T-helper 2 cell treated with Interferon-gamma antibody and Interleukin-4, amounts not matched to agents 100 ng/mL and 5 ng/mL, for 36 hours (primary cell): ENCODE measurements around the gene TUBGCP3. TPM values are rescaled to one million over a fixed set of nuclear protein-coding genes. Genes with fewer than 3 reads are reported as not detected.
"Not testable (repeated sequence)": the region's sequence is repeated elsewhere in the genome, so short reads cannot be mapped to it uniquely, and the experiment has no call there.

Source experiments
- intact Hi-C: fragments of 100-400 bp; cut with micrococcal nuclease; formaldehyde crosslinking; loops from one replicate; pipeline ENCODE4 v1.15.1; 2023
- total RNA-seq: library from RNA; stranded (reverse); gene quantifications from 2 replicates; pipeline ENCODE4 v1.2.3, GENCODE V29; 2022

TUBGCP3 gene
- total RNA-seq, 1 donor from 2014 or later: 68.4 TPM

DNA sequence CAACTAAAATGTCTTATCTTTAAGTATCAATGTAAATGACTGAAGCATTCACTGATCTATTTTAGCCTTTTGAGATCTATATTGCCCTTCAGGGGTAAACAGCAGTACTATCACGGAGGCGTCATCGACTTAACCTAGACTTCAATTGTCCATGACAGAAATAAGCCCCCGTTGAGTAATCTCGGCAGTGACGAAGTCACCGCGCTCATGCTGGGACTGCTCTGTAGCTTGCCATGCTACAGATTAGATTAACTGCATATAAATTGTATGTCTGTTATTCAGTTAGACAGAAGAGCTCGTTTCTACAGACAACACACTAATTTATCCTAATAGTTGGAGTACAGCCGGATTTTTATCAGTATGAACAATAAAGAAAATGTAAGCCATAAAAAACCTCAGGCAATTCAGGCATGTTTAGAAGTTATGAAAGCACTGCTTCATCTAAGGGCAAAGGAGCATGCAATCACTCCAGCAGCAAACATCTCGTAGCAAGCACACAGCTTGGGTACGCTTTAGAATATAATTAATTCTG is 56.6 kb downstream of the TUBGCP3 start:
- intact Hi-C loops: no loop called here

DNA sequence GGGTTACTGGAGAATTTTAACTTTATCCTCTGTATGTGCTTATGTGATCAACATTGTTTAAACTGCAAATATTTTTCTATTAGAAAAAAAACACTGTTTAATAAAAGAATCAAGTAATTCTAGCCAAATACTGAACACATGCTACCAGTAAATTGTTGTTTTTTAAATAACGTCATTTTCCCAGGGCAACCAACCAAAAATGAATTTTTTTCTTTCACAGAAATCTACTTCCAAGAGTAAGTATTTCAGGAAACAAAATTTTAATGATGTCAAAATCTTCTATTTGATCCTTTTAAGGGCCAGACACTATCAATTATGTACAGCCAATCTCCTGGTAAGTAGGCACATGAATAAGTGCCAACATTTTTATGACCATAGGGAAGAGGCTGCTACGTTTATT is 57.1 kb downstream of the TUBGCP3 start:
- intact Hi-C loops: no loop called here

DNA sequence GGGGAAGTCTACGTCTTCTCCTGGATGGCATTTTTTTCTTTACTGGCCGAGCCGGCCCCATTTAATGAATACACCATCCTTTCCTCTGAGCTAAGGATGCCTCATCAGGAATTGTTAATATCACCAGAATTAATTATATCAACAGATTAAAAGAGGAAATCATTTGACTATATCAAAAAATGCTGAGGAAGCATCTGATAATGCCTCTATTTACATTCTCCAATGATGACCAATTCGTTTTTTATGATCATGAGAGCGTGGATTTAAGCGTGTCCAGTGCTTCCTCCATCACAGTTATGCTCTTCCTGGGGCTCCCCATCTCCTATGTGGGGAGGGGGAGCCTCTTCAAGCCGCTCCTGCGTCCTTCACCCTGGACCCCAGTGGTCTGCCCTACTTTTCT is 58.7 kb downstream of the TUBGCP3 start:
- intact Hi-C loops: no loop called here

DNA sequence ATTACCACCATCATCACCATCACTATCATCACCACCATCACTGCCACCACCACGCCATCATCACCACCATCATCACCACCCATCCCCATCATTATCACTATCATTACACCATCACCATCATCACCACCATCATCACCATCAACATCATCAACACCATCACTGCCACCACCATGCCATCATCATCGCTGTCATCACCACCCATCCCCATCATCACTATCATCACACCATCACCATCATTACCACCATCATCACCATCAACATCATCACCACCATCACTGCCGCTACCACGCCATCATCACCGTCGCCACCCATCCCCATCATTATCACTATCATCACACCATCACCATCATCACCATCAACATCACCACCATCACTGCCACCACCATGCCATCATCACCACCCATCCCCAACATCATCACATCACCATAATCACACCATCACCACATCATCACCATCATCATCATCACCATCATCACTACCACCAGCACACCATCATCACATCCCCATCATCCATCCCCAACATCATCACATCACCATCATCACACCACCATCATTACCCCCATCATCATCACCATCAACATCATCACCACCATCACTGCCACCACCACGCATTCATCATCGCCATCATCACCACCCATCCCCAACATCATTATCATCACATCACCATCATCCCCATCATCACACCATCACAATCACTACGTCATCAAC is 61.7 kb downstream of the TUBGCP3 start:
- intact Hi-C loops: no loop called here

DNA sequence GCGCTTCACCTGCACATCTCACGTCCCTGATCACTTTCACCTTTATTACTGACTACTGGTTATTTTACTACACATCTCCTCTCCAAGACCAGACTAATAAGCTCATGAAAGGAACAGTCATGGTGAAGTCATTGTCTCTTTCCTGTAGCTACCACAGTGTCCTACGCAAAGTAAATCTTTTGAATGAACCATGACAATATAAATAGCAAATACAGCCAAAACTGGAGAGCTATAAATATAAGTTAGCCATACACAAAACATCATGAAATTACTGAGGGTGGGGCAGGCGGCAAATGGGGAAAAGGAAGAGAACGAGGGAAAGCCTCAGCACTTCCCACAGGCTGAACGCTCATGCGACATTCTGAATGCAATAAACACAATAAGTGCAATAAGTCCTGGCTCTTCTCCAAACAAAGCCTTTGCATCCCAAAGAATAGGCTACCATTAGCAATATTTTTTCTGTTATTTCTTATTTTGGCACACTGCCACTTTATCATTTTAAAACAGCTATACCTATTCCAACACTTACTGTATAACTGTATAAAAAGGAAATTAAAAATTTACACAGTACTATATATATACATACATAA is 62.5 kb downstream of the TUBGCP3 start:
- intact Hi-C loops: no loop called here

DNA sequence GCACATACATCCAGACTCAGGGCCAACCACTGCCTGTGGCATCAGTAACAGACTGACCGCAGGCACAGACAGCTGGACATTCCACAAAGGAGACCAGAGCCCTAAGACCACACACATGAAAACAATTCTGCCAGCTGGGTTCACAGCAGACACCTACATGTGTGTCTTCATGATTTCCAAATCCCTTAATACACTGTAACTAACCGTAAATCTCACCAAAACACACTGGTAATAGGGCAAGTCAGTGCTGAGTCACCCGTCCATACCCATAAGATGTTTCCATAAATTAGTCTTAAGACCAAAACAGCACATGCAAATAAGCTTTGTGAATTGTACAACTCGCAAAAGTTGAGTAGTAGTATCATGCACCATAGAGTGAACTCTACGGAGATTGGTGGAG is 65.4 kb downstream of the TUBGCP3 start:
- intact Hi-C loops: no loop called here

DNA sequence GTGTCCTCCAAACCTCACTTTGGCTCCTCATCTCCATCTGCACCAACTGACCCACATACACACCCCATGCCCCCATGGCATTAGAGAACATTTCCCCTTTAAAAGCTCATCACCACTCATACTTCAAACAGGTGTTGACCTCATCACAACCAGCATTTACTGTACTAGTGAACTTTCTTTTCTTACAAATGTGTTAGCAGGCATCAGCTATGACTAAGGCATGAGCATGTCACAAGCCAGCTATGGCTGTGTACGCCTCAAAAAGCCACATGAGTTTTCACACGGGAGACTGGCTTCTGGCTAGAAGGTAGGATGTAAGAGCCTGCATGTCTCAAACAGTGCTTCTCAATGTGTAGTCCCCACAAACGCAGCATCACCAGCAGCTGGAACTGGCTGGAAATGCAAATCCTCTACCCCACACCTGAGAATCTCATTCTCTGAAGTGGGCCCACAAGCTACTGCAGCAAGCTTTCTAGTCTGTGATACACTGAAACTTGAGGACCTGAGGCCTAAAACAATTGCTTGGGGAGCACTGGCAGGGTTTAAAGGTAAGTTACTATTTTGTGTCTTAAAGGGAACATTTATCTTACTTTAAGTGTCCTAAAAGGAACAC is 66.8 kb downstream of the TUBGCP3 start:
- intact Hi-C loops: no loop called here

DNA sequence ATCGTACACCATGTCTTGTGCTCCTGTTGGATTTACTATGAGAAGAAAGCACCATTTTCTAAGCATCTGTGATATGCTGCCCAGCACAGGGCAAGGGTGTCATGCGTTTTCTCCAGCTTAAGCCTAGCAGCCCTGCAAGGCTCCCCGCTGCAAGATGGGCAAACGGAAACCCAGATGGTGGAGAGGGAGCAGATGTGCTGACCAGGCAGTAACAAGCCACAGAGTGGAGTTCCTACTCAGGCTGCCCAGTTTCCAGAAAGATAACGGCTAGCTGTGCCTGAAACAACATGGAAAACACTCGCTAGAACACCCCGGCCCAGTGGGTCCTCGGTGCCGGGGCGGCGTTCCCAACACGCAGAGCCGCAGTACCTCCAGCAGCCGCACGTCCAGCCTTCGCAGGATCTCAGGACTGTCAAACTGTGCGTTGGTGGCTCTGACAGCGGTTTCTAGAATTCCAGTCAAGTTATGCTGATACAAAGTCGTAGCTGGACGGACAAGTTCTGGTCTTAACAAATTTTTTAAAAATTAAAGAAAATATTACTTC is 68.4 kb downstream of the TUBGCP3 start:
- intact Hi-C loops: no loop called here

DNA sequence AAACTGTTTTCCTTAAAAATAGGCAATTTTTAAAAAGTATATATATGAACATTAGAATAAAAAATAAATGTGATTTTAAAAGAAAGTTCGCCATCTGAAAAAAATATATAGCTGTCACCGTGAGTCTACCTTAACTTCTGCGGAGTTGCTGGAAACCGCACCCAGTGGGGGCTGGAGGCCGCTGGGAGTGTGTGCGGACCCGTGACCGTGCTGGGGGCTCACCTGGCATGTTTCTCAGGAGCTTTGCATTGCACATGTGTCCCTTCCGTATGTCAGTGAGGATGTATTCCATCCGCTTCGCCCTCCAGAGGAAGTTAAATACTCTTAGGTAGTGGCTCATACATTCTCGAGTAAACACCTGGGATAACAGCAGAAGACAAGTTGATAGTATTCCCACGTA is 71.7 kb downstream of the TUBGCP3 start:
- intact Hi-C loops: no loop called here

DNA sequence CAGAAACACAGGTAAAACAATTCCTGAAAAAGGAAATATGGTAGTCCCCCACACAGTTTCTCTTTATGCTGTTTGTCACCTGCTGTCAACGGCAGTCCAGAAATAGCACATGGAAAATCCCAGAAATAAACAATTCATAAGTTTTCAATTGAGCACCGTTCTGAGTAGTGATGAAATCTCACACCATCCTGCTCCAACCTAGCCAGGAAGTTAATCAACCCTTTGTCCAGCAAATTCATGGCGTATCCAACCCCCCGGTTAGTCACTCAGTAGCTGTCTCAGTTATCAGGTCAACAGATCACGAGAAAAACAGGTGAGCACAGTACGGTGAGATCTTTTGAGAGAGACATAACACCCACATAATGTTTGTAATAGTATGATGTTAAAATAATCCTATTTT is 74.2 kb downstream of the TUBGCP3 start:
- intact Hi-C loops: loop anchor here (5.0 kb wide), 1 partner anchor 94 kb away; no protein-coding TSS in a partner anchor

DNA sequence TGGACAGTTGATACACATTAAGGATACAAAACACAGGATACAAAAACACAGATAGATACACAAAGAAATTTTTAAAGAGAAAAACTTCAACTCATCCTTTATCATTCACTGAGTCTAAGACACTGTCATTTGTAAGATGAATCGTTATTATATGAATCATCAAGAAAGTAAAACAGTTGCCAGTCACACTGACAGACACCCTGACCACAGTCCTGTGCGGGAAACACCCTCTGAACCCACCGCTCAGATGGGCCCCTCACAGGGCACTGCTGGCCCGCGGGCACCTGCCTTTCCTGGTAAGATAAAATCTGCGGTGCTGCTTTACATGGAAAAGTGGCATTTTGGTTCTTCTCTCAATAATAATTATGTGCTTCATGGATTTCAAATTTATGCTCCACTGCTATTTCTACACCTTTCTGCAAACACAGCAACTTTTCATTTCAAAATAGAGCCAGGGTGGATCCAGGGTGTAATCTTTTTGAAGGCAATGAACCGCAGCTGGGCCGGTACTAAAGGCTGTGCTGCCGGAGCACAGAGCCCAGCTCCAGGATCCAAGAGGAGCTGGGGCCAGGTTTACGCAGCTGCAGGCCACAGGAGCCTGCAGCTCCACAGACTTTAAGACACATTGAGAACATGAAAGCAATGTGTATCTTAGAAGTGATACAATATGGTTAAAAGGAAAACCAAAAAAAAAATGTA is 76.8 kb downstream of the TUBGCP3 start:
- intact Hi-C loops: loop anchor here (5.0 kb wide), 1 partner anchor 96 kb away; no protein-coding TSS in a partner anchor

DNA sequence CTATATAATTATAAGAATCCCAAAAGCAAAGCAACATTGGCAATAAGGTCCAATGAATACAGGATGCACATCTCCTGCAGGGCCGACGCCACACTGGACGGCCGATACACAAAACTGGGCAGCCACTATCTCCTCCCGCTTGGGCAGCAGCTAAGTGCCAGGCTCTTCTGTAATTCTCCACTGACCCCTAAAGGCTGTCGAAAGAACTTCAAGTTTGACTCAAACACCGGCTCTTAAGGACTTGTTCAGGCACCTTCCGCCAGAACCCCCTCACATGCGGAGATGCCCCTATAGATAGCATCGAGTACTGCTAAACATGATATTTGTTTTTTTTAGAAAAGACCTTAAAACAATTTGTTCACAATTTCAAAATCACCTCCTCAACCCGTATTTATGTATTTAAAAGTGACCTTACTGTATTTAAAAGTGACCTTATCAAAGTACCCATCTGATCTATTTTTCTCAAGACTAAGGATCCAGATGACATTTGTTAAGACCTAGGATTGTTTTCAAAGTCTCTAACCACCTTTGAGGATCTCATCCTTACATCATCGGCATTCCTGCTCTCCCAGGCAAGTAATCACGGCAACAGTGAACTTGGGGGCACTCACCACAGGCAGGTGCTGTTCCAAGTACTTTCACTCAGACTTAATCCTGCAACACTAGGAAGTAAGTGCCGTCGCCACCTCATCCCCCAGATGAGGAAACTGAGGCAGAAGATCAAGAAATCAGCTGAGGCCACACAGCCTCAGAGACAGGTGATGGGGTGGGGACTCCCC is 77.8 kb downstream of the TUBGCP3 start:
- intact Hi-C loops: loop anchor here (5.0 kb wide), 1 partner anchor 97 kb away; no protein-coding TSS in a partner anchor

DNA sequence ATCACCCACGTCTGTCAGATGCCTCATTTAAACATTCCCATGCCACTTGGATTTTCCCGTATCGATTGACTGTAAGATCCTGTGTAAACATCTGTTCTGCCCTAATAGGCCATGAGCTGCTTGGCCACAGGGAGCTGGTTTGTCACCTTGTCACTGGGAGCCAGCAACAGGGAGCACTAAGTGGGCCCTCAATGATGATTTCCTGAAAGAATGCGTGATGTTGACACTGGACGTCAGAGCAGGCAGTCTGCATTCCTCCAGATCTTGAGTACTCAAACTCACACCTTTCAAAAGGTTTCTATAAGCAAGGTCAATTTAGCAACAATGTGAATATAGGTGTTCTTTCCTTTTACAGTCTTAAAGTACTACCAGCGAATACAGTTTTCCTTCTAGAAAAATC is 78.8 kb downstream of the TUBGCP3 start:
- intact Hi-C loops: no loop called here

DNA sequence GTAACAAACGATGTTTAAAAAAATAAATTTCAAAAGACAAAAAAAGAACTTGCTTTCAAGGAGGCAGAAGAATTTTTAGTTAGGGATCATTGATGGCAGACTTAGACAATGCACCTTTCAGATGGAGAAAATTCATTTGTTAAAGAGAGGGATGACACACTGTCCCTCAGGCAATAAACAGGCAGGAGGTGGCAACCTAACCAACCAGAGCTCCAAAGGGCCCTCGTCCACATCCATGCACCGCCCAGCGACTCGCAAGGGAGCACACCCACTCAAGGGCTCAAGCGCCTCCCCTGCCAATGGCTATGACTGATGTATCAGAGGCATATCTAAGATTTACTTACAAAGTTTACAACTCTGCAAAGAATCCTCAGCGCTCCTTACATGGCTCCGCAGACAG is 81.9 kb downstream of the TUBGCP3 start:
- intact Hi-C loops: no loop called here

DNA sequence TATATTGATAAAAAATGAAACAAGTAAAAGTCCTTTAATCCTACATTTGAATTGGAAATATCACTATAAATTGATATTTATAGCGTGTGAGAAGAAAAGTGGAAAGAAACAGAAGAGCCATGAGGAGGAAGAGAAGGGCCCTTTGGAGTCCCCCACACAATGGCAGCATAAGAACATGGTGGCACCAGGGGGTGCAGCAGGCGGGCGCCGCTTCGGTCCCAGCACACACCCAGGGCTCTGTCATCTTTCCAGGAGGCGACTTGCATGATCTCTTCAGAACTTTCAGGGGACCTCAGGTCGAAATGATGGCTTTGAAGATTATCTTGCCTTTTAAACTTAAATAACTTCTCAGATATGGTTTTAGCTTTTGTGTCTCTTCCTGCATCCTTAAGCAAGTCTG is 91.8 kb downstream of the TUBGCP3 start:
- intact Hi-C loops: no loop called here

DNA sequence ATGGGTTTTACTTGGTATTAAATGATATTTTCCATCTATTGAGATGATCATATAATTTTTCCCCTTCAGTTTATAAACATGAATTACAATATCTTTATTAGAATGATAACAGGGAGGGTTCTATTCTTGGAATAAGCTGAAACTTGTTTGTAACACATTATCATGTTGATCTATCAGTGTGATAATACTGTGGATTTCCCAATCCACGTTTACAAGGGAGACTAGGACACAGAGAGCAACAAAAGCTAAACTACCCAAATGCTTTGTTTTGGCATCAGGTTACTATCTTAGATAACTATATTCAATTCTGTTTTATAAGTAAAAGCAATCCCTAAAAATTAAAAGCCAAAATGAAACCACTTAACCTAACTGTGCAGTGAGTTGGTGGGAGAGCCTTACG is 92.5 kb downstream of the TUBGCP3 start:
- intact Hi-C loops: no loop called here

DNA sequence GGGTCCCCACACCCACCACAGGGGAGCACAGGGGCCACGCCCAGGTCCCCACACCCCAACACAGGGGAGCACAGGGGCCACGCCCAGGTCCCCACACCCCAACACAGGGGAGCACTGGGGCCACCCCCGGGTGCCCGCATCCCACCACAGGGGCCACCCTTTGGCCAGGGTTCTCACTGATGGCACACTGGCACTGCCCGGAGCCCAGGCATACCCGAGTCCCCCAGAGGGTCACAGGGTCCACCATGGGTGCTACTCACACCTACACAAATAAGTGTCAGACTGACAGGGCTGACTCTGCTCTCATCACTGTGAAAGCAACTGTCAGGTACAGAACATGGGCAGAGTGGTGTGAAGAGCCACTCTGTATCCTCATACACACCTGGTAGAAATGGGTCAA is 98.8 kb downstream of the TUBGCP3 start:
- intact Hi-C loops: no loop called here

DNA sequence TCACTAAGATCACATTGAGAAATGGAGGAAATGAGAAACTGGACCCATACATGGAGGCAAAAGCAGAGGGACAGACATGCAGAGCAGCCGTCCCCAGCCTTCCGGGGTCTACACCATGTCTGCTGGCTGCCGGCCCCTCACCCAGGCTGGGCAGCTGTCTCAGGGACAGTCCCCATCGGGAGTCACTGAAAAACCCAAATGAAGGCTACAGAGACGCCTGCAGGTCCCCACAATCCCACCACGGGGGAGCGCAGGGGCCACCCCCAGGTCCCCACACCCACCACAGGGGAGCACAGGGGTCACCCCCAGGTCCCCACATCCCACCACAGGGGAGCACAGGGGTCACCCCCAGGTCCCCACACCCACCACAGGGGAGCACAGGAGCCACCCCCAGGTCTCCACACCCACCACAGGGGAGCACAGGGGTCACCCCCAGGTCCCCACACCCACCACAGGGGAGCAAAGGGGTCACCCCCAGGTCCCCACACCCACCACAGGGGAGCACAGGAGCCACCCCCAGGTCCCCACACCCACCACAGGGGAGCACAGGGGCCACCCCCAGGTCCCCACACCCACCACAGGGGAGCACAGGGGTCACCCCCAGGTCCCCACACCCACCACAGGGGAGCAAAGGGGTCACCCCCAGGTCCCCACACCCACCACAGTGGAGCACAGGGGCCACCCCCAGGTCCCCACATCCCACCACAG is 99.5 kb downstream of the TUBGCP3 start:
- intact Hi-C loops: not testable (repeated sequence)

DNA sequence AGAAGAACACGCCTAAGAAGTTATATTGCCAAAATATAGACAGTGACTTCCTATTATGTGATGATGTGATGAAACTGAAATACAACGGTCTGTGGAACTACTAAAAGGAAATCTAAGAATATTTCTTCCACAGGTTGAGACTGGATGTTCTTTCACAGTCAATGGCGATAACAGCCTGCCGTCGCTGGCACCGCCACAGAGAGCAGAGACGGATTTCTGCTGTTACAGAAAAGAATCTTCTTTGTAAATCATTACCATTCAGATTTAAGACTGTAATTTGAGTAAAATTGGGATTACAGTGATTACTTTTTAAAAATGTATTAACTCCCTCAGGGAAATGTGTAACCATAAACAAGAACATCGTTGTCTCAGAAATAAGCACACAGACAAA is 100.8 kb downstream of the TUBGCP3 start:
- intact Hi-C loops: no loop called here
